Mesenchymal stem cell (in vitro differentiated cells and primary cell): ENCODE results near the gene TAGLN.
A peak's percentile ranks its signal among the peaks of the same experiment; 100 is the strongest.

Source experiments
- DNase-seq: peaks from one replicate; pipeline ENCODE4 v3.0.0-alpha.2; 2013
- H2AFZ ChIP-seq: one replicate; pipeline ENCODE4 v1.6.1; 2013; ENCODE audit warnings: low read depth, mild to moderate bottlenecking, control low read depth, inconsistent platforms, low read length, moderate library complexity
- H2AK5ac ChIP-seq: 2 replicates; pipeline ENCODE4 v1.6.1; 2013; ENCODE audit warnings: low read length, moderate library complexity, mild to moderate bottlenecking, inconsistent platforms; ENCODE audit not compliant: severe bottlenecking
- H2BK120ac ChIP-seq: one replicate; pipeline ENCODE4 v1.6.1; 2013; ENCODE audit warnings: low read depth, mild to moderate bottlenecking, inconsistent platforms, low read length, moderate library complexity
- H2BK12ac ChIP-seq, 2 experiments: one replicate each; pipeline ENCODE4 v1.6.1; 2013; ENCODE audit warnings: inconsistent platforms in 2 of 2, low read length in 2 of 2, mild to moderate bottlenecking in 2 of 2, moderate library complexity in 2 of 2, control low read depth in 1 of 2
- H2BK15ac ChIP-seq: one replicate; pipeline ENCODE4 v1.6.1; 2013; ENCODE audit warnings: mild to moderate bottlenecking, low read depth, inconsistent platforms; ENCODE audit not compliant: poor library complexity, severe bottlenecking
- H2BK5ac ChIP-seq: 2 replicates; pipeline ENCODE4 v1.6.1; 2013; ENCODE audit warnings: low read depth, mild to moderate bottlenecking, low read length, control low read depth, inconsistent platforms; ENCODE audit not compliant: poor library complexity, severe bottlenecking
- H3K14ac ChIP-seq, 2 experiments: one replicate each; pipeline ENCODE4 v1.6.1; 2013; ENCODE audit warnings: inconsistent platforms in 2 of 2, low read length in 2 of 2, control low read depth in 1 of 2, mild to moderate bottlenecking in 1 of 2, moderate library complexity in 1 of 2
- H3K18ac ChIP-seq, 2 experiments: one replicate each; pipeline ENCODE4 v1.6.1; 2013; ENCODE audit warnings: inconsistent platforms in 2 of 2, low read length in 2 of 2, control low read depth in 1 of 2, low read depth in 1 of 2, mild to moderate bottlenecking in 1 of 2
- H3K23ac ChIP-seq, 2 experiments: one replicate each; pipeline ENCODE4 v1.6.1; 2013; ENCODE audit warnings: inconsistent platforms in 2 of 2, low read length in 2 of 2, mild to moderate bottlenecking in 2 of 2, moderate library complexity in 2 of 2, control low read depth in 1 of 2
- H3K27ac ChIP-seq: 2 replicates; pipeline ENCODE4 v1.5.1; 2013; ENCODE audit warnings: mild to moderate bottlenecking, moderate library complexity, low read length, control low read depth, inconsistent platforms; ENCODE audit not compliant: poor library complexity, severe bottlenecking
- H3K27me3 ChIP-seq, 2 experiments: 2 replicates each; pipeline versions ENCODE4 v1.6.1 to v1.7.0; 2013; ENCODE audit warnings: low read length in 2 of 2, mild to moderate bottlenecking in 2 of 2, moderate library complexity in 2 of 2, control low read depth in 1 of 2, inconsistent platforms in 1 of 2; ENCODE audit not compliant: control insufficient read depth in 1 of 2, insufficient read depth in 1 of 2
- H3K36me3 ChIP-seq, 2 experiments: 2 replicates each; pipeline versions ENCODE4 v1.6.1 to v1.7.0; 2013; ENCODE audit warnings: low read length in 2 of 2, control low read depth in 1 of 2, inconsistent platforms in 1 of 2, low read depth in 1 of 2, mild to moderate bottlenecking in 1 of 2; ENCODE audit not compliant: insufficient read depth in 2 of 2, control insufficient read depth in 1 of 2
- H3K4ac ChIP-seq, 2 experiments: one replicate each; pipeline ENCODE4 v1.6.1; 2013; ENCODE audit warnings: inconsistent platforms in 2 of 2, low read length in 2 of 2, mild to moderate bottlenecking in 2 of 2, moderate library complexity in 2 of 2, control low read depth in 1 of 2, low read depth in 1 of 2
- H3K4me1 ChIP-seq: 2 replicates; pipeline ENCODE4 v1.6.1; 2013; ENCODE audit warnings: low read depth, low read length, control low read depth; ENCODE audit not compliant: control insufficient read depth, insufficient read depth
- H3K4me2 ChIP-seq: 2 replicates; pipeline ENCODE4 v1.6.1; 2013; ENCODE audit warnings: low read length, mild to moderate bottlenecking, inconsistent platforms; ENCODE audit not compliant: poor library complexity, severe bottlenecking
- H3K4me3 ChIP-seq, 2 experiments: 2 replicates each; pipeline versions ENCODE4 v1.5.1 to v1.7.0; 2013; ENCODE audit warnings: low read length in 2 of 2, mild to moderate bottlenecking in 2 of 2, control low read depth in 1 of 2, low read depth in 1 of 2; ENCODE audit not compliant: insufficient read depth in 1 of 2
- H3K79me1 ChIP-seq: replicated peaks from 2 replicates; pipeline ENCODE4 v1.6.1; 2013; ENCODE audit warnings: mild to moderate bottlenecking, control low read depth, low read length, inconsistent platforms; ENCODE audit not compliant: poor library complexity, severe bottlenecking
- H3K9ac ChIP-seq: 2 replicates; pipeline ENCODE4 v1.7.0; 2013; ENCODE audit warnings: mild to moderate bottlenecking, low read length, moderate library complexity
- H3K9me3 ChIP-seq: 2 replicates; pipeline ENCODE4 v1.7.0; 2013; ENCODE audit warnings: mild to moderate bottlenecking, low read length; ENCODE audit not compliant: control insufficient read depth
- H4K8ac ChIP-seq: one replicate; pipeline ENCODE4 v1.6.1; 2013; ENCODE audit warnings: inconsistent platforms, mild to moderate bottlenecking, low read length, moderate library complexity
- H4K91ac ChIP-seq: one replicate; pipeline ENCODE4 v1.6.1; 2013; ENCODE audit warnings: mild to moderate bottlenecking, low read length, inconsistent platforms
- WGBS: methylation state at CpG from one replicate; pipeline ENCODE4 v1.1.7; 2013; ENCODE audit warnings: mixed read lengths; 5-methylcytosine and 5-hydroxymethylcytosine counted together

Gene TAGLN

DNA sequence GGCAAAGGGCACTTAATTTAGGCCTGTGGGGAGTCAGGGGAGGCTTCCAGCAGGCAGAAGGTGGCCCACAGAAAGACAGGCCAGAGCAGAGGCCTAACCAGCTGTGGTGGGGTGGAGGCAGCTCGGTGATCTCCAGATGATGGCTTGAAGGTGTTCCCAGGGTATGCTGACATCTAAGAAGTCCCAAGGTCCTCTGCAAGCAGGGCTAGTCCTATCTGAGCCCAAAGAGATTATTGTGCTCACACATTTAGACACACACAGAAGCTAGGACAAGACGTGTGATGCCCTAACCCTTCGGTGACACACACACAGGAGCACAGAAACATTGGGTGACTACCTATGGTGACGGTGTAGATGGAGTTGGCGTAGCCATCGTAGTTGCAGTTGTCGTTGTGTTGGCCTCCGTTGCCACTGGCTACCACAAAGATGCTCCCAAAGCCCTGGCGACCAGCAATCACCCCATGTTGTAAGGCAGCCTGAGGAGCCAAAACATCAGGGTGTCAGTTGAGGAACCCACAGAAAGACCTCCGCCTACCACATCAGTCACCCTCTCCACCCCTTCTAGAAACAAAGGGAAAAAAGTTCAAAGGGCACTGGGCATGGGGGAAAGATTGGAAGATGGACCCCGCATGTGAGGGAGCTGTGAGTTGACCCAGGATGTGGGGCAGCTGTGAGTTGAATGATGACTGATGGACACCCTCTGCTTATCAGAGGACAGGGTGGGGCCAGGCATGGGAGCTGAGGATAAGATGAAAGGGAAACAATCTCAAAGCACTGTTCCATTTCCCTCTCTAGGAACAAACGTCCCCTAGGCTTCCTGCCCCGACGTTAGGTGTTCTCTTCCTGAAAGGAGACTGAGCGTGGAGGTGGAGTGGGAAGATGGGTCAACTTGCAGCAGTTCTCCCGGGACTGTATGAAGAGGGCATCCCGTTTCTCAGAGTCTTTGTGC is 24.8 kb downstream of the TAGLN start:
- Histone ChIP-seq H3K4ac (no peak overlapping the region), H2BK120ac (no peak overlapping the region), H3K14ac (no peak overlapping the region), H3K27me3 (no peaks in the 10 kb centered on the region), H3K9ac (no peak overlapping the region), H3K36me3 (peaks cover 69 to 73% of the 10 kb centered on the region in 2 experiments), H4K8ac (no peak overlapping the region), H3K4me1 (peaks cover 5% of the 10 kb centered on the region), H2AK5ac (no peak overlapping the region), H3K27ac (no peak overlapping the region), H3K79me1 (peaks cover 14% of the 10 kb centered on the region), H4K91ac (no peak overlapping the region), H2BK12ac (no peak overlapping the region), H3K9me3 (no peaks in the 10 kb centered on the region), H2BK15ac (no peak overlapping the region), H3K4me2 (no peak overlapping the region), H3K18ac (no peak overlapping the region), H3K4me3 (no peak overlapping the region), H2BK5ac (no peak overlapping the region), H3K23ac (no peak overlapping the region), H2AFZ (no peak overlapping the region)
- WGBS, result 83% methylated on average over 15 of the region's 17 CpGs
- no peak for DNase-seq

DNA sequence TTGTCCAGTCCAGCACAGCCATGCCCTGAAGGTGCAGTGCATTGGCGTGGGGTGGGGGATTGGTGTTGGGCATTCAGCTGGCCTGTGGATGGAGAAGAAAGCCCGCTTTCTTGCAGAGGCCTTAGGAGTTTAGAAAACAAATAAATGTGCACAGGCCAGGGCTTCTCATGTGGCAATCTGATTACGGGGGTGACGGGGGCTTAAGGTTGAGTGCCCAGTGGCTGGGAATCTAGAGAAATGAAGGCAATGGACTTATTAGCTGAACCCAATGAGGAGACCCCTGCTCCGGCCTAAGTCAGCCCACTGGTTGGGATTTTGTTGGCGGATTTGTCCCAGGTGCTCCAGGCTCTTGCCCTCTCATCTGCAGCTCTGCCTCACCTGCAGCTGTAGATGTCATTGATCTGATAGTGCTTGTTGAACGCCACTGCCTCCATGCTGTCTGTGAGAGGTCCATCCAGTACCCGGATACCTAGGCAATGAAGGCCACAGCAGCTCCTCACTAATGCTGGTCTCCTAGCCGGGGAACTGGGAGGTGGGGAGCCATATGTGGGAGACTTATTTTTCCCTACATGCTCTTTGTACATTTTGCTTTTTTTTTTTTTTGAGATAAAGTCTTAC is 26.5 kb downstream of the TAGLN start:
- Histone ChIP-seq H3K4me2 (no peak overlapping the region), H3K36me3 (peaks cover 66 to 67% of the 10 kb centered on the region in 2 experiments), H3K79me1 (peaks cover 18% of the 10 kb centered on the region), H3K18ac (no peak overlapping the region), H2AFZ (no peak overlapping the region), H2AK5ac (no peak overlapping the region), H2BK12ac (no peak overlapping the region), H3K27me3 (no peaks in the 10 kb centered on the region), H3K4me1 (peaks cover 5% of the 10 kb centered on the region), H2BK5ac (no peak overlapping the region), H3K9ac (no peak overlapping the region), H3K23ac (no peak overlapping the region), H4K8ac (no peak overlapping the region), H3K4ac (no peak overlapping the region), H3K9me3 (no peaks in the 10 kb centered on the region), H4K91ac (no peak overlapping the region), H3K14ac (no peak overlapping the region), H3K27ac (no peak overlapping the region), H2BK120ac (no peak overlapping the region), H2BK15ac (no peak overlapping the region), H3K4me3 (no peak overlapping the region)
- WGBS, result 97% methylated on average over 8 of the region's 9 CpGs
- DNase-seq, result no peak

DNA sequence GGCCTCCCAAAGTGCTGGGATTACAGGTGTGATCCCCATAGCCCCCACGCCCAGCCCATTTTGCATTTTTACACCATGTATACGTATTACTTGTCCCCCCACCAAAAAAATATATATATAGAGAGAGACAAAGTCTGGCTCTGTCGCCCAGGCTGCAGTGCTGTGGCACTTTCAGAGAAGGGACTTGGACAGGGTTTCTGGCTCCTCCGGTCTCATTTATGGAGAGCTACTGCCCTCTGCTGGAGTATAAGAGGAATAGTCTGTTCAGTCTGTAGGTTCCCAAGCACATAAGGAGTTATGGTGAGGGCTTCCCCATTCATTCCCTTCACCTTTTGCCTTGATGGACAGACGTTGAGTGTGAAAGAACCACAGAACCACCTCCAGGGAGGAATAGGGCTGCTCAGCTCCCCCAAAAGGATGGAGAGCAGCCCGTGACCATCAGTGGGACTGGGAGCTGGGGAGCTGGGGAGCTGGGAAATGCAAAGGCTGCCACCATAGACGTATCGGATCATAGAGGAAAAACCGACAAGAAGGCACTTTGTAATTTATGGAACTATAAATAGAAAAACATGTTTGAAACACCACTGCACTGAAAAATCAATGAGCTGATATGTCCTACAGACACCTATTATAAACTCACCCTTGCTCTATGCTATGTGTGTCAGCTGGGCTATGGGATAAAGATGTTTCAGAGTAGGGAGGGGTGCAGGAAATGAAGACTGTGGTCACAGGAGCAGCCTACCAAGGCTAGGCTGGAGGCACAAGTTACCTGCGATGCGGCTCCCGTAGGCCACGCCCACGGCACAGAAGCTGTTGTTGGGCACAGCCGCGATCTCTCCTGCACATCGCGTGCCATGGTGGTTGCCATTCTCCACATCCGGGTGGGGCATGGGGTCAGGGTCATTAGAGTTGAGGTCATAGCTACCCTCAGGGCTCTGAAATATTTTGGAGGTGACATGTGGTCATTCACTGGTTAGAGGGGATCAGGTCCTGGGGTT is 27.5 kb downstream of the TAGLN start:
- Histone ChIP-seq H3K27me3 (no peaks in the 10 kb centered on the region), H2AK5ac (no peak overlapping the region), H2AFZ (no peak overlapping the region), H4K91ac (no peak overlapping the region), H3K79me1 (peaks cover 19% of the 10 kb centered on the region), H3K27ac (no peak overlapping the region), H3K9me3 (no peaks in the 10 kb centered on the region), H3K18ac (no peak overlapping the region), H3K4me1 (peaks cover 5% of the 10 kb centered on the region), H3K23ac (no peak overlapping the region), H3K4me2 (no peak overlapping the region), H4K8ac (no peak overlapping the region), H3K36me3 (peaks cover 62 to 66% of the 10 kb centered on the region in 2 experiments), H3K14ac (no peak overlapping the region), H2BK15ac (no peak overlapping the region), H3K9ac (no peak overlapping the region), H3K4me3 (no peak overlapping the region), H2BK12ac (no peak overlapping the region), H2BK120ac (no peak overlapping the region), H3K4ac (no peak overlapping the region), H2BK5ac (no peak overlapping the region)
- DNase-seq, result peak; percentile 85
- WGBS, result 72% methylated on average over 16 of the region's 19 CpGs
